TTC549 (cell line): ENCODE measurements around the gene RGS11.

ENCODE experiments used
- FAIRE-seq: peaks from 2 replicates; lab custom pipeline; 2012; peaks lifted over from hg19 to GRCh38; lab: Jason Lieb, UNC

The RGS11 gene

GRCh38 chr16:296276-296675, 20.5 kb upstream of the RGS11 start:
- no peak for FAIRE-seq

GRCh38 chr16:293043-293775, 17.5 kb upstream of the RGS11 start:
- no peak for FAIRE-seq

GRCh38 chr16:291539-291938, 15.8 kb upstream of the RGS11 start:
- FAIRE-seq: no peak

- no peak for FAIRE-seq
Measured at GRCh38 chr16:290681-291405, 15.1 kb upstream of the RGS11 start.

GRCh38 chr16:290015-290680, 14.4 kb upstream of the RGS11 start:
- no peak for FAIRE-seq

GRCh38 chr16:289395-289997, 13.8 kb upstream of the RGS11 start:
- FAIRE-seq: no peak

- no peak for FAIRE-seq
Measured at GRCh38 chr16:287981-288920, 12.5 kb upstream of the RGS11 start.

- FAIRE-seq: no peak
Measured at GRCh38 chr16:287298-287811, 11.6 kb upstream of the RGS11 start.

- no peak for FAIRE-seq
Measured at GRCh38 chr16:286491-287297, 10.9 kb upstream of the RGS11 start.

GRCh38 chr16:285146-286055, 9.7 kb upstream of the RGS11 start:
- no peak for FAIRE-seq

- no peak for FAIRE-seq
Measured at GRCh38 chr16:284204-285120, 8.7 kb upstream of the RGS11 start.

- FAIRE-seq: no peak
Measured at GRCh38 chr16:283033-283805, 7.5 kb upstream of the RGS11 start, which contains the start of gene PDIA2. Gene PDIA2 (plus strand): TSS chr16:283164. CDS start chr16:283170, 6 bp downstream.

- FAIRE-seq: no peak
Measured at GRCh38 chr16:282491-282890, 6.7 kb upstream of the RGS11 start.

GRCh38 chr16:281660-282255, 6.0 kb upstream of the RGS11 start:
- no peak for FAIRE-seq

- no peak for FAIRE-seq
Measured at GRCh38 chr16:280991-281659, 5.4 kb upstream of the RGS11 start.

- no peak for FAIRE-seq
Measured at GRCh38 chr16:280552-280951, 4.8 kb upstream of the RGS11 start, which contains the start of gene ARHGDIG. Gene ARHGDIG (plus strand): TSS chr16:280591. CDS start chr16:280681, 90 bp downstream.
